GM21390 (cell line): ENCODE data around the gene UNC5CL.

Source experiments
- ATAC-seq: cut with Tn5 transposase; IDR thresholded peaks from one replicate; pipeline ENCODE4 v1.9.1; 2021; ENCODE audit not compliant: unreplicated experiment

The UNC5CL gene

GRCh38 chr6:41039060-41039998 lies at the start of gene UNC5CL:
UNC5CL (minus strand) TSS chr6:41039221; CDS start chr6:41035074, 4,147 bp downstream.
- ATAC-seq: no peak

- no peak for ATAC-seq
These were observed 49.4 kb upstream of the UNC5CL start for GRCh38 chr6:41088451-41088850.

- ATAC-seq: no peak
These were observed 46.2 kb upstream of the UNC5CL start for GRCh38 chr6:41085182-41085581.

- no peak for ATAC-seq
These were observed 44.1 kb upstream of the UNC5CL start for GRCh38 chr6:41083072-41083471.

- no peak for ATAC-seq
These were observed 41.6 kb upstream of the UNC5CL start for GRCh38 chr6:41080621-41081020.

GRCh38 chr6:41079080-41079479 lies 40.1 kb upstream of the UNC5CL start:
- ATAC-seq: no peak

- no peak for ATAC-seq
These were observed 39.1 kb upstream of the UNC5CL start for GRCh38 chr6:41078101-41078500.

GRCh38 chr6:41077536-41077935 lies 38.5 kb upstream of the UNC5CL start:
- ATAC-seq: no peak

GRCh38 chr6:41075651-41076626 lies 36.9 kb upstream of the UNC5CL start:
- no peak for ATAC-seq

- ATAC-seq: no peak
These were observed 35.8 kb upstream of the UNC5CL start for GRCh38 chr6:41074692-41075436.

GRCh38 chr6:41073968-41074691 lies 35.1 kb upstream of the UNC5CL start:
- no peak for ATAC-seq

- peak; percentile 30 for ATAC-seq
These were observed 34.4 kb upstream of the UNC5CL start for GRCh38 chr6:41073203-41073967.

- peak; percentile 63 for ATAC-seq
These were observed 33.8 kb upstream of the UNC5CL start, which contains the start of gene NFYA for GRCh38 chr6:41072836-41073202. NFYA (plus strand) TSS chr6:41072974; CDS start chr6:41079090, 6,116 bp downstream.

- peak; percentile 64 for ATAC-seq
These were observed 33.2 kb upstream of the UNC5CL start, which contains the start of gene OARD1 for GRCh38 chr6:41071923-41072835. OARD1 (minus strand) TSS chr6:41072356; CDS start chr6:41071634, 722 bp downstream.

- ATAC-seq: no peak
These were observed 32.5 kb upstream of the UNC5CL start for GRCh38 chr6:41071501-41071922.

- no peak for ATAC-seq
These were observed 27.9 kb upstream of the UNC5CL start for GRCh38 chr6:41066867-41067304.

GRCh38 chr6:41065550-41066026 lies 26.6 kb upstream of the UNC5CL start:
- ATAC-seq: no peak

GRCh38 chr6:41064841-41065240 lies 25.8 kb upstream of the UNC5CL start:
- no peak for ATAC-seq
